GM18951 (cell line): Measurements from ENCODE around the gene LPP.

Source experiments
- POLR2A ChIP-seq: IDR thresholded peaks from 4 replicates; pipeline ENCODE4 v1.6.1; 2011; ENCODE audit warnings: mild to moderate bottlenecking; ENCODE audit not compliant: insufficient read length, insufficient read depth; ENCODE audit errors: extremely low read depth
- in situ Hi-C: fragments of 300-500 bp; cut with MboI; formaldehyde crosslinking; loops from one replicate; pipeline ENCODE4 v1.12.0; 2022; ENCODE audit warnings: low sequenced_read_pairs, mixed read lengths, inconsistent platforms; ENCODE audit not compliant: unreplicated experiment

LPP gene

GRCh38 chr3:188217011-188217463, 63.1 kb downstream of the LPP start:
- no peak for TF ChIP-seq POLR2A
- in situ Hi-C loops, result no loop called here

GRCh38 chr3:188217726-188218125, 63.8 kb downstream of the LPP start:
- TF ChIP-seq POLR2A, result no peak
- in situ Hi-C loops, result no loop called here

- in situ Hi-C loops, result no loop called here
These were observed 64.6 kb downstream of the LPP start for GRCh38 chr3:188218603-188219002.

DNA sequence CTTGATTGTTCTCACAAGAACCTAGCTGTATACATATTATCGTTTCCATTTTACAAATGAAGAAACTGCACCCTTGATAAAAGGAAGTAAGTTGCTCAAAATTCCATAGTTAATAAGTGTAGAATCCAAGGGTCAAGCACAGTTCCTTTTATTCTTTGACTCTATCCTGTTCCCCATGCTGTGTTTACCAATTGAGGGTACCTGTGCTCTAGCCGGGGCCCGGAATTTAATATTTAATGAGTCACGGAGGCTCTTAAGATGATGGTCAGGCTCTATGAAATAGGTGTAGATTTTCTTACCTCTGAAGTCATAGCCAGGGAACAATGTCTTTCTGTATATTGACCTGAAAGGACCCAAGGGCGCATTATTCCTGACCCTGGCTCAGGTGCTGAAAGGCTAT, 65.2 kb downstream of the LPP start:
- no peak for TF ChIP-seq POLR2A

More at GRCh38 chr3:188218603-188219002, 64.6 kb downstream of the LPP start:
- no peak for TF ChIP-seq POLR2A

GRCh38 chr3:188220097-188220788, 66.3 kb downstream of the LPP start:
- in situ Hi-C loops, result no loop called here
- TF ChIP-seq POLR2A, result no peak

More for the DNA sequence above, 65.2 kb downstream of the LPP start:
- in situ Hi-C loops, result no loop called here

- in situ Hi-C loops, result no loop called here
- no peak for TF ChIP-seq POLR2A
These were observed 67.2 kb downstream of the LPP start for GRCh38 chr3:188220988-188221818.

GRCh38 chr3:188223936-188224335, 70.0 kb downstream of the LPP start:
- in situ Hi-C loops, result no loop called here
- TF ChIP-seq POLR2A, result no peak

- TF ChIP-seq POLR2A, result no peak
These were observed 73.5 kb downstream of the LPP start for GRCh38 chr3:188227442-188227841.

DNA sequence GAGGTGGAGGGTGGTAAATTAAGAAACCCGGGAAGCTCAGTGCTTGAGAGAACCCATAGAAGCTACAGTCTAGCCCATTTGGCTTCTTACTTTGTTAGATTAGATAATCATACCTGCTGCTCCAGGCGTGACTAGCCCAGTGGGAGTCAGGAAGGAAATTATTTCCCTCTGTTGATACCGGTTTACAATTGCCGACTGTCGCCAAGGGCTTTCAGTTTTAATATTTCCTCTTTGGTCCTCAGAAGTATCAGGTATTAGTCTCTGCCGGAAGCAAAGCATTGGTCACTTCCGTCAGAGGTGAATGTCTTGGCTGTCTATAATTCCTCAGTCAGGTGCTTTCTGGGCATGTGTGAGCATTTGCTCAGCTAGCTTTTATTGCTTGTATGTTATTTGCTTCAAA, 75.2 kb downstream of the LPP start:
- in situ Hi-C loops, result no loop called here
- no peak for TF ChIP-seq POLR2A

More at GRCh38 chr3:188227442-188227841, 73.5 kb downstream of the LPP start:
- in situ Hi-C loops, result no loop called here

DNA sequence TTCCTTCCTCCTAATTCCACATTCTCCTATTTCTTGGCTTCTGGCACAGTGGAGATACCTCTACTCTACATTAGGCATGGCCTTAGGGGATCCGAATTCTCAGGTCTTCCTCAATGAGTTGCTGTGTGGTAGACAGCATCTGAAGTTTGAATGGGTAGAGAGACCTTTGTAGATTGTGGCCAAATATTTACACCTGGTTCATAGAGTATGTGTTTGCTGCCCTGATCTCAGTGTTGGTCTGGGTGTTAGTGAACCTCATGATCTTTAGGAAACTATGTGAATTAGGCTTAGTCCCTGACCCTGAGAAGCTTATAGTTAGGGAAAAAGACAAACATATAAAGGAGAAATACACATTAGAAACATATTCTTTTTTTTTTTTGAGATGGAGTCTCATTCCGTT, 75.8 kb downstream of the LPP start:
- TF ChIP-seq POLR2A, result no peak
- in situ Hi-C loops, result no loop called here

GRCh38 chr3:188230962-188231361, 77.0 kb downstream of the LPP start:
- in situ Hi-C loops, result no loop called here
- no peak for TF ChIP-seq POLR2A

DNA sequence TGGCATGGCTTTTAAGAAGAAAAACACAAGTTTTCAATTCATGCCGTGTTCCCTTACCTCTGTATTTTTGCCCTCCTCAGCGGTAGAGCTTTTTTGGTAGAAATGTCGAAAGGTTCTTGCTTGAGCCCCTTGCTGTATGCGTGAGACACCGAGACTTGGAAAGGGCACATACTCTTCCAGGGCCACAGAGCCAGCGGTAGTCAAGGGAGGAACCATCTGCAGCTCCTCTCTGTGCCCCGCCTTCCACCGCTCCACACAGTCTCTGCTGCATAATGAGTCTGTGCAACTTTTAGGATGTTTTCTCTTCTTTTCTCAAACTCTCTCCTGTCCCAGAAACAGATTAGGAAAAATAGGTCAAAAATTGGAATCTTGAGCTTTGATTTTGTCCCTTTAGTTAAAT, 77.5 kb downstream of the LPP start:
- TF ChIP-seq POLR2A, result no peak
- in situ Hi-C loops, result no loop called here

- TF ChIP-seq POLR2A, result no peak
These were observed 78.7 kb downstream of the LPP start for GRCh38 chr3:188232656-188233055.

GRCh38 chr3:188233320-188233719, 79.4 kb downstream of the LPP start:
- in situ Hi-C loops, result no loop called here
- TF ChIP-seq POLR2A, result no peak

More at GRCh38 chr3:188232656-188233055, 78.7 kb downstream of the LPP start:
- in situ Hi-C loops, result no loop called here

DNA sequence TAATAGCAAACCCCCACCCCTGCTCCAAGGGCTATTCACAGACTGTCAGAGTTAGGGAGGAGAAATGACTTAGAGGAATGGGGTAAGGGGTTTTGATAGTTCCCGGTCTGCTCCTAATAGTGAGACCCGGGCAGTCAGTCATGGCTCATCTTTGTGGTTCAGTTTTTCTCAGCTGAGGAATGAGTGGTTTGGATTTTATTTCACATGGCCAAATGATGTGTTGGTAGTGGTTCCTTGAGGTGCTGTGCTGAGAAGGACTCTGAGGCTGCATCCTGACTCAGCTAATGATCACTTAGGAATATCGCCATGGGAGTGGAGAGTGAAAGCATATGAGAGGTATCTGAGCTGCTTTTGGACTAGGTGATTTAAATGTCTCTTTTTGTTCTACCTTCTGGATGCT, 80.2 kb downstream of the LPP start:
- in situ Hi-C loops, result no loop called here
- no peak for TF ChIP-seq POLR2A
